CD4-positive, alpha-beta T cell (primary cell): ENCODE data around the gene ATP8B3. TPM values are rescaled to one million over a fixed set of nuclear protein-coding genes. Genes with fewer than 3 reads are reported as not detected.

Experiments used
- ATAC-seq: fragments of 200-7000 bp; cut with Tn5 transposase; one replicate; pipeline ENCODE4 v1.10.0; 2022; ENCODE audit warnings: mild to moderate bottlenecking; ENCODE audit not compliant: poor library complexity
- CTCF ChIA-PET: fragments of 350-600 bp; sonication (Branson Sonifier 250); formaldehyde crosslinking; loops from one replicate; lab custom pipeline; 2021; ENCODE audit warnings: antibody characterized with exemption, inconsistent platforms; lab: Charles Lee
- POLR2A ChIA-PET: fragments of 350-600 bp; sonication (Branson Sonifier 250); formaldehyde crosslinking; loops from one replicate; lab custom pipeline; 2021; ENCODE audit warnings: antibody characterized with exemption, inconsistent platforms; lab: Charles Lee
- DNase-seq, 14 experiments: peaks; one replicate each; pipeline ENCODE4 v3.0.0-alpha.2; 2013 to 2020; ENCODE audit warnings: mixed read lengths in 2 of 14
- H3K27ac ChIP-seq, 2 donors: one replicate each; pipeline versions ENCODE4 v1.5.1 to v1.7.0; 2013; ENCODE audit warnings: low read length in 2 of 2, low read depth in 1 of 2, mild to moderate bottlenecking in 1 of 2
- H3K27me3 ChIP-seq, 2 experiments: 1 replicate in 1 of 2; 2 replicates in 1 of 2; pipeline versions ENCODE4 v1.6.1 to v1.7.0; 2013; ENCODE audit warnings: low read length in 2 of 2, control low read depth in 1 of 2, mild to moderate bottlenecking in 1 of 2, moderate library complexity in 1 of 2; ENCODE audit not compliant: insufficient read depth in 2 of 2, control insufficient read depth in 1 of 2
- H3K36me3 ChIP-seq: one replicate; pipeline ENCODE4 v1.6.1; 2013; ENCODE audit warnings: low read length, control low read depth; ENCODE audit not compliant: insufficient read depth
- H3K4me1 ChIP-seq: one replicate; pipeline ENCODE4 v1.6.1; 2013; ENCODE audit warnings: low read length, control low read depth; ENCODE audit not compliant: insufficient read depth
- H3K4me3 ChIP-seq: one replicate; pipeline ENCODE4 v1.5.1; 2013; ENCODE audit warnings: mild to moderate bottlenecking, low read length, moderate library complexity
- H3K9me3 ChIP-seq, 2 experiments: 1 replicate in 1 of 2; 2 replicates in 1 of 2; pipeline versions ENCODE4 v1.6.1 to v1.7.0; 2013; ENCODE audit warnings: low read length in 2 of 2, mild to moderate bottlenecking in 2 of 2, control low read depth in 1 of 2, moderate library complexity in 1 of 2; ENCODE audit not compliant: control insufficient read depth in 1 of 2, insufficient read depth in 1 of 2
- H3K27ac Mint-ChIP-seq: one replicate; pipeline ENCODE4 v1.8.0; 2020; ENCODE audit warnings: mixed read lengths
- H3K27me3 Mint-ChIP-seq: one replicate; pipeline ENCODE4 v1.8.0; 2021; ENCODE audit warnings: mixed read lengths
- H3K36me3 Mint-ChIP-seq: one replicate; pipeline ENCODE4 v1.8.0; 2021; ENCODE audit warnings: low read depth, mixed read lengths
- H3K4me1 Mint-ChIP-seq: one replicate; pipeline ENCODE4 v1.8.0; 2021; ENCODE audit warnings: low read depth, mixed read lengths
- H3K4me3 Mint-ChIP-seq: one replicate; pipeline ENCODE4 v1.8.0; 2020; ENCODE audit warnings: mild to moderate bottlenecking, mixed read lengths
- H3K9me3 Mint-ChIP-seq: one replicate; pipeline ENCODE4 v1.8.0; 2020; ENCODE audit warnings: mixed read lengths
- CTCF ChIP-seq: fragments of 200-600 bp; IDR thresholded peaks from one replicate; pipeline ENCODE4 v1.8.0; 2022; ENCODE audit warnings: antibody characterized with exemption, mild to moderate bottlenecking
- intact Hi-C, 2 experiments: fragments of 100-400 bp; cut with DNase I in 1 of 2; cut with micrococcal nuclease in 1 of 2; formaldehyde crosslinking; loops; one replicate each; pipeline versions ENCODE4 v1.15.1 to v1.9.0; 2023 to 2025; cut with DNase I, micrococcal nuclease
- total RNA-seq, 174 experiments: library from RNA in 2 of 174; stranded (reverse) in 2 of 174; gene quantifications; one replicate each; pipeline ENCODE4 v1.2.3 and lab custom pipeline; 2021 to 2026

Gene ATP8B3
- total RNA-seq, 2 experiments from 2014 or later, result 2.5 to 3.2 TPM

- H3K4me1 ChIP-seq, result peaks cover 17% of the 10 kb centered on the region
- no peak overlapping the region for H3K27ac ChIP-seq
- H3K9me3 ChIP-seq, result no peaks in the 10 kb centered on the region
- peaks cover 59% of the 10 kb centered on the region for H3K36me3 ChIP-seq
- Mint-ChIP-seq H3K36me3 (peaks cover 17% of the 10 kb centered on the region), H3K4me1 (peaks cover 4% of the 10 kb centered on the region), H3K4me3 (no peak overlapping the region), H3K27ac (no peak overlapping the region), H3K9me3 (no peaks in the 10 kb centered on the region), H3K27me3 (no peaks in the 10 kb centered on the region)
- CTCF ChIA-PET, result interaction anchor here (1.0 to 1.1 kb wide), 2 partner anchors 7 to 68 kb away, joined by 3 to 4 read pairs; no protein-coding TSS in a partner anchor
- no peak overlapping the region for H3K4me3 ChIP-seq
- intact Hi-C loops, result loop anchor here in 1 of 2 experiments (5.0 to 10.0 kb wide), 2 partner anchors 158 to 285 kb away; no protein-coding TSS in a partner anchor
- no peak for ATAC-seq
- TF ChIP-seq CTCF, result no peak
- POLR2A ChIA-PET, result no interaction called here
- DNase-seq, result no peak
- no peaks in the 10 kb centered on the region for H3K27me3 ChIP-seq
Observed at GRCh38 chr19:1829958-1830357, 17.9 kb upstream of the ATP8B3 start.

GRCh38 chr19:1828279-1829238 lies 16.5 kb upstream of the ATP8B3 start:
- Mint-ChIP-seq H3K9me3 (no peaks in the 10 kb centered on the region), H3K27ac (no peak overlapping the region), H3K27me3 (no peaks in the 10 kb centered on the region), H3K4me1 (peaks cover 4% of the 10 kb centered on the region), H3K36me3 (peaks cover 26% of the 10 kb centered on the region), H3K4me3 (no peak overlapping the region)
- H3K9me3 ChIP-seq, result no peaks in the 10 kb centered on the region
- peaks cover 61% of the 10 kb centered on the region for H3K36me3 ChIP-seq
- intact Hi-C loops, result loop anchor here in 1 of 2 experiments (5.0 to 10.0 kb wide), 2 partner anchors 156 to 284 kb away; no protein-coding TSS in a partner anchor
- ChIA-PET CTCF (interaction anchor here (1.1 kb wide), 1 partner anchor 9 kb away, joined by 4 read pairs; no protein-coding TSS in a partner anchor), POLR2A (interaction anchor here (1.9 kb wide), 1 partner anchor 28 kb away, joined by 5 read pairs; no protein-coding TSS in a partner anchor)
- no peak overlapping the region for H3K27ac ChIP-seq
- no peak for ATAC-seq
- peaks cover 10% of the 10 kb centered on the region for H3K4me1 ChIP-seq
- no peak overlapping the region for H3K4me3 ChIP-seq
- DNase-seq, result no peak
- H3K27me3 ChIP-seq, result no peaks in the 10 kb centered on the region
- no peak for TF ChIP-seq CTCF

GRCh38 chr19:1827566-1828278 lies 15.6 kb upstream of the ATP8B3 start:
- no peak overlapping the region for H3K4me3 ChIP-seq
- H3K4me1 Mint-ChIP-seq, result peaks cover 4% of the 10 kb centered on the region
- ChIA-PET POLR2A (interaction anchor here (0.5 to 1.9 kb wide), 2 partner anchors 29 to 991 kb away, joined by 3 to 5 read pairs; no protein-coding TSS in a partner anchor), CTCF (no interaction called here)
- intact Hi-C loops, result loop anchor here in 1 of 2 experiments (5.0 to 10.0 kb wide), 2 partner anchors 155 to 283 kb away; no protein-coding TSS in a partner anchor
- H3K4me3 Mint-ChIP-seq, result no peak overlapping the region
- no peak overlapping the region for H3K27ac Mint-ChIP-seq
- peaks cover 66% of the 10 kb centered on the region for H3K36me3 ChIP-seq
- TF ChIP-seq CTCF, result no peak
- peaks cover 31% of the 10 kb centered on the region for H3K36me3 Mint-ChIP-seq
- H3K27ac ChIP-seq, result no peak overlapping the region
- H3K4me1 ChIP-seq, result peaks cover 10% of the 10 kb centered on the region
- no peaks in the 10 kb centered on the region for H3K27me3 Mint-ChIP-seq
- no peaks in the 10 kb centered on the region for H3K9me3 ChIP-seq
- no peak for DNase-seq
- H3K9me3 Mint-ChIP-seq, result no peaks in the 10 kb centered on the region
- H3K27me3 ChIP-seq, result no peaks in the 10 kb centered on the region
- ATAC-seq, result no peak
